ENCODE results near the gene LCA5L. TPM values are rescaled to one million over a fixed set of nuclear protein-coding genes. Genes with fewer than 3 reads are reported as not detected.

The LCA5L gene
- total and polyA plus RNA-seq, 2 of the 13 experiments (the other 11 are each of a cell fraction or from before 2014, with no cell fraction given), result 0.13 to 0.55 TPM

- H2AFZ ChIP-seq (ENCODE audit: low read length), result no peak overlapping the region
- intact Hi-C loops (cut with micrococcal nuclease; ENCODE audit: unreplicated experiment), result no loop called here
- POLR2A ChIA-PET, result no interaction called here
- H3K9me3 ChIP-seq (ENCODE audit: low read length), result no peaks in the 10 kb centered on the region
- no peaks in the 10 kb centered on the region for H3K27me3 ChIP-seq (ENCODE audit: control insufficient read depth in 1 of 2, insufficient read depth in 2 of 2, low read length in 2 of 2)
- no peak overlapping the region for H3K4me3 ChIP-seq (replicated peaks in 1 of 3; ENCODE audit: insufficient read depth in 1 of 3, low read depth in 2 of 3, low read length in 3 of 3)
- no peak for ATAC-seq
- no TSS peak for BruUV-seq (replicated peaks)
- in situ Hi-C loops (cut with HindIII; ENCODE audit: extremely low pct_ligation_motif_present, low pct_unique_long_range_greater_than_20kb), result no loop called here
- no peak for FAIRE-seq
- no peak for TF ChIP-seq RBFOX2 (IDR thresholded peaks at IDR 0.05; ENCODE audit: low read depth, low read length)
- no peak for TF ChIP-seq ZNF761 (CRISPR knock-in tag; conservative IDR thresholded peaks at IDR 0.05)
- no peak for TF ChIP-seq PHF21A (CRISPR knock-in tag; IDR thresholded peaks at IDR 0.05)
- no peak for TF ChIP-seq ZBTB37 (CRISPR knock-in tag; IDR thresholded peaks at IDR 0.05)
- TF ChIP-seq RFX3 (CRISPR knock-in tag; IDR thresholded peaks at IDR 0.05), result no peak
- no peak overlapping the region for H3K27ac ChIP-seq (ENCODE audit: extremely low read length, insufficient read depth, low read length)
- H4K20me1 ChIP-seq (ENCODE audit: insufficient read depth, low read length), result no peaks in the 10 kb centered on the region
- no peak overlapping the region for H3K9ac ChIP-seq (ENCODE audit: insufficient read depth, low read depth, low read length)
- 5% methylated on average over 1 of the region's 1 CpG for WGBS (ENCODE audit: low lambda C conversion rate)
- no peaks in the 10 kb centered on the region for H3K36me3 ChIP-seq (replicated peaks in 1 of 2; ENCODE audit: control insufficient read depth in 1 of 2, insufficient read depth in 2 of 2, low read length in 2 of 2)
- no peaks in the 10 kb centered on the region for H3K4me1 ChIP-seq (ENCODE audit: insufficient read depth, low read length)
- CTCF ChIA-PET (ENCODE audit: low intra/inter-chr PET ratio, low total read pairs), result no interaction called here
- H3K4me2 ChIP-seq (ENCODE audit: low read depth, low read length), result no peak overlapping the region
- no peak for DNase-seq (ENCODE audit: low spot score)
- H3K79me2 ChIP-seq (ENCODE audit: insufficient read depth, low read length), result no peaks in the 10 kb centered on the region
These were observed 23.0 kb upstream of the LCA5L start for GRCh38 chr21:39468559-39468958.

- no peak for TF ChIP-seq NKX3-1 (CRISPR knock-in tag; IDR thresholded peaks at IDR 0.05)
- no peak for TF ChIP-seq ZNF3 (CRISPR knock-in tag; IDR thresholded peaks at IDR 0.05)
- TF ChIP-seq CBFB (CRISPR knock-in tag; IDR thresholded peaks at IDR 0.05), result no peak
- TF ChIP-seq FOXK1 (CRISPR knock-in tag; IDR thresholded peaks at IDR 0.05; ENCODE audit: borderline replicate concordance, low read depth), result no peak
- no peak for TF ChIP-seq GMEB1 (CRISPR knock-in tag; IDR thresholded peaks at IDR 0.05; ENCODE audit: borderline replicate concordance)
- H3K4me1 ChIP-seq (ENCODE audit: insufficient read depth, low read length), result no peaks in the 10 kb centered on the region
- no peaks in the 10 kb centered on the region for H3K27me3 ChIP-seq (ENCODE audit: control insufficient read depth in 1 of 2, insufficient read depth in 2 of 2, low read length in 2 of 2)
- 32% methylated on average over 3 of the region's 3 CpGs for WGBS (ENCODE audit: low lambda C conversion rate)
- H3K79me2 ChIP-seq (ENCODE audit: insufficient read depth, low read length), result no peaks in the 10 kb centered on the region
- no peak for DNase-seq (ENCODE audit: low spot score)
- no peak overlapping the region for H2AFZ ChIP-seq (ENCODE audit: low read length)
- H3K9ac ChIP-seq (ENCODE audit: insufficient read depth, low read depth, low read length), result no peak overlapping the region
- no peaks in the 10 kb centered on the region for H4K20me1 ChIP-seq (ENCODE audit: insufficient read depth, low read length)
- FAIRE-seq, result no peak
- H3K4me3 ChIP-seq (replicated peaks in 1 of 3; ENCODE audit: insufficient read depth in 1 of 3, low read depth in 2 of 3, low read length in 3 of 3), result no peak overlapping the region
- no peaks in the 10 kb centered on the region for H3K36me3 ChIP-seq (replicated peaks in 1 of 2; ENCODE audit: control insufficient read depth in 1 of 2, insufficient read depth in 2 of 2, low read length in 2 of 2)
- in situ Hi-C loops (cut with HindIII; ENCODE audit: extremely low pct_ligation_motif_present, low pct_unique_long_range_greater_than_20kb), result no loop called here
- no TSS peak for BruUV-seq (replicated peaks)
- intact Hi-C loops (cut with micrococcal nuclease; ENCODE audit: unreplicated experiment), result no loop called here
- no peak overlapping the region for H3K4me2 ChIP-seq (ENCODE audit: low read depth, low read length)
- no peaks in the 10 kb centered on the region for H3K9me3 ChIP-seq (ENCODE audit: low read length)
- no peak for ATAC-seq
- POLR2A ChIA-PET, result no interaction called here
- CTCF ChIA-PET (ENCODE audit: low intra/inter-chr PET ratio, low total read pairs), result no interaction called here
- no peak overlapping the region for H3K27ac ChIP-seq (ENCODE audit: extremely low read length, insufficient read depth, low read length)
These were observed 22.2 kb upstream of the LCA5L start for GRCh38 chr21:39467746-39468145.
